HG03469 (cell line): Measurements from ENCODE around the gene CCM2L.
"Not testable (repeated sequence)": the region's sequence is repeated elsewhere in the genome, so short reads cannot be mapped to it uniquely, and the experiment has no call there.

Source experiments
- ATAC-seq: cut with Tn5 transposase; IDR thresholded peaks from one replicate; pipeline ENCODE4 v1.9.1; 2021; ENCODE audit warnings: mild to moderate bottlenecking, moderate library complexity, moderate number of reproducible peaks; ENCODE audit not compliant: unreplicated experiment

Gene CCM2L

DNA sequence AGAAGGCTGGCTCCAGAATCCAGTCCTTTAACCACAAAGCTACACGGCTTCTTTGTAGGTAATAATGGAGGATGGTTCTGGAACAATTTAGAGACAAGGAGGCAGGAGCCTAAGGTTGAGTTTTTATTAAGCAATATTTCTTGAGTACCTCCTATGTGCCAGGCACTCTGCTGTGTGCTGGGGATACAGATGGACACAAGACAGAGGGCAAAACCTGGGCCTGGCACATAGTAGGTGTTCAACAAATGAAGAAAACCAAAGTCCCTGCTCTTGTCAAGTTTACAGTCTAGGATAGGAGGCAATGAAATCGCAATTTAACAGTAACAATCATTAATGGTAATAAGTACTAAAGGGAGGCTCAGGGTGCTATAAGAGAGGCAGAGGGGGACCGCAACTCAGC, 17.4 kb downstream of the CCM2L start:
- no peak for ATAC-seq

DNA sequence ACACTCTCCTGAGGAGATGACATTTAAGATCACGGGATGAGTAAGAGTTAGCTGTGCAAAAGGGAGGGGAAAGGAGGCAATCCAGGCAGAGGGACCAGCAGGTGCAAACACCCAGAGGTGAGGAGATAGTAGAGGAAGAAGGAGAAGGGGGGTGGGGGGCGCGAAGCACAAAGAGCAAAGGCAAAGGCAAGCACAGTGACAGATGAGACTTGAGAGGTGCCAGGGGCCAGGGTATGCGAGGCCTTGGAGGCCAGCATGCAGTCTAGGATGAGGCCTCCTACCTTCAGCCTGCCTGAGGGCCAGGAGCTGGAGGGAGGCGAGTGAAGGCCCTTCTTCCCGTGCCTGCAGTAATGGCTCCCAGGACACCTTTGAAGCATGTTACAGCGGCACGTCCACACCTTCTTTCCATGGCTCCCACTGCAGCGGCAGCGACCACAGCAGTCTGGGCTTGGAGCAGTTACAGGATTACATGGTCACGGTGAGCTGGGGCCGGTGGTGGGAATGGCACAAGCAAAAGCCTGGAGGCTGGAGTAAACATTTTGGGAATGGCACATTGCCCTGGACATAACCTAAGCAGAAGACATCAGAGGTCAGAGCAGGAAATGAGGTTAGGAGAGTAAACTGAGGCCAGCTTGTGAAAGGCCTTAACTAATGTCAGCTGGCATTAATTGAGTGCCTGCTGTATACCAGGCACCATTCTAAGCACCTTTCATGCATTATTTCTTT, 18.6 kb downstream of the CCM2L start:
- no peak for ATAC-seq

DNA sequence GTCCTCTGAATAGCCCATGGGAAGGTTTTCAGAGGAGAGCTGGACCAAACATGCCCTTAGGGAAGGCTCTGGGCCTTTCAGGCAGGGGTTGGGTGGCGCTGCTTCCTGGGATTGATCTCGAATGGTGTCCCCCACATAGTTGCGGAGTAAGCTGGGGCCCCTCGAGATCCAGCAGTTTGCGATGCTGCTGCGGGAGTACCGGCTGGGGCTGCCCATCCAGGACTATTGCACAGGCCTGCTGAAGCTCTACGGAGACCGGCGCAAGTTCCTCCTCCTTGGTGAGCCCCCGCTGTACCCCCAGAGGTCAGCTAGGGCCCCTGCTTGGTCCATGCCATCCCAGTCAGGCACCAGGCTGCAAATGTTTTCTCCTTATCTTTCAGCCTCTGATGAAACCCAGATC, 19.3 kb downstream of the CCM2L start:
- no peak for ATAC-seq

- no peak for ATAC-seq
Observed at GRCh38 chr20:32031007-32031958, 21.0 kb downstream of the CCM2L start.

DNA sequence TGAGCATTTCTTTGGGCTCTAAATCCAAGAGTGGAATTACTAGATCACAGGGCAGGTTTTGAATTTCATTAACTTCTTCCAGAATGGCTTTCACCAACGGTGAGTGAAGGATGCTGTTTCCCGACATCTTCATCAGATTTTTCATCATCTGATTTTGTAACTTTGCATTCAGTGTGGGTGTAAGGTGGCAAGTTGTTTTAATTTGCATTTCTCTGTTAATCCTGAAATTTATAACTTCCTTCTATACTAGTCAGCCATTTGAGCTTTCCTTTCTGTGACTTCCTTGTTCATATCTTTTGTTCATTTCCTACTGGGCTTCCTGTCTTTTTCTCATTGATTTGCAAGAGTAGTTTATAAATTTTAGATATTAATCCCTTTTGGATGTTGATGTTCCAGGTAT, 23.1 kb downstream of the CCM2L start:
- ATAC-seq: no peak

DNA sequence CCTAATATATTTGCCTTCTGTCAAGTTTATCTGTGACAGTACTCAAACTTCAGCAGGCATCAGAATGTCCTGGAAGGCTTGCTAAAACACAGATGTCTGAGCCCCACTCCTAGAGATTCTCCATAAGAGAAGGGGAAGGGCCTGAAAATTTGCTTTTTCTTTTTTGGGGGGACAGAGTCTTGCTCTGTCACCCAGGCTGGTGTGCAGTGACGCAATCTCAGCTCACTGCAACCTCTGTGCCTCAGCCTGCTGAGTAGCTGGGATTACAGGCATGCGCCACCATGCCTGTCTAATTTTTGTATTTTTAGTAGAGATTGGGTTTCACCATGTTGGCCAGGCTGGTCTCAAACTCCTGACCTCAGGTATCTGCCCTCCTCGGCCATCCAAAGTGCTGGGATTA, 23.5 kb downstream of the CCM2L start:
- ATAC-seq: not testable (repeated sequence)

DNA sequence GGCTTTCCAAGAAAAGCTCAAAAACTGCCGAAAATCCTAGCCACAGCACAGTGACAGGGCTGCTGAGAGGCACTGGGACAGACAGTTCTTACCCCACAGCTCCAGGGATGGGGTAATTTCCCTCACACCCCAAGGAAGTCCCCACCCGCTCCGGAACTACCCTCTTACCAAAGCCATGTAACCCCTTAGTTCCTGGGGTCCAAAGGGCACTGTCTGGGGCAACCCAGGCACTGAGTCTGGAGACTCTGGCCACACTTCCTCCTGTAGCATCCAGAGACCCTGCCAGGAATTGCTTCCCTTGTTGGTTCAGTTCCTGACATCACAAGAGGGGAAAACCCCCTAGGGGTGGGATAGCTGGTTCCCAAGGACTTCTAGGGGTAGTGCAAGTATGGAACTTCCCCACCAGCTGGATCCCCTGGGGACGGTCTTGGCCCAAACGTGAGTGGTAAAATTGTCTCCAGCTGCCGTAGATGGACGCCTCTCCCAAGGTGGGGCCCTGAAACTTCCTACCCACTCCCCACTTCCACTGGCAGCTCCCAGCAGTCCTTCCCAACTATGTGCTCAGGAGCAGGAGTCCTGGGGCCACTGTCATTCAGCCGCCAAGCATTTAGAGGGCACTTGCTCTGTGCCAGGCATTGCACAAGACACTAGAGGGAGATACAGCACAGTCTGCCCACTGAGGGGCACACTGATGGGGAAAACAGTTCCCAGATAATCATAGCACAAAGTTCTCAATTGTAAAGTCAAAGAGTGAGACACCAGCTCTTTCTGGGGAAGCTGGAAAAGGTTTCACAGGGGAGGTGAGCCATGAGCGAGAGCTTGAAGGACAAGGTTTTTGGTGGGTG, 24.6 kb downstream of the CCM2L start:
- ATAC-seq: no peak

GRCh38 chr20:32035426-32035779, 25.2 kb downstream of the CCM2L start:
- ATAC-seq: no peak

GRCh38 chr20:32036252-32036651, 26.0 kb downstream of the CCM2L start:
- no peak for ATAC-seq

- ATAC-seq: no peak
Observed at GRCh38 chr20:32036716-32037485, 26.7 kb downstream of the CCM2L start.

DNA sequence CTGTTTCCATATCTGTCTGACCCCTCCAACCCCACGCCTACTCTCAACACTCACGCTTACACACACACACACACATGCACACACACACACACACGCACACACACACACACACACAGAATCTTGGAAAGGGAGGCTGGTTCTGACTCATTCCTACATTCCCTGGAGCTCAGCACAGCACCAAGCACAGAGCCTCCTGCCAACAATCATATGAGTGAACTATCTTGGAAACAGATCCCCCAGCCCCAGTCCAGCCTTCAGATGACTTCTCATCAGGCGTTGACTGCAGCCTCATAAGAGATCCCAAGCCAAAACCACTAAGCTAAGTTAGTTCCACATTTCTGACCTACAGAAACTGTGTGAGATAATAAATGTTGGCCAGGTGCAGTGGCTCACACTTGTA, 27.7 kb downstream of the CCM2L start:
- no peak for ATAC-seq

DNA sequence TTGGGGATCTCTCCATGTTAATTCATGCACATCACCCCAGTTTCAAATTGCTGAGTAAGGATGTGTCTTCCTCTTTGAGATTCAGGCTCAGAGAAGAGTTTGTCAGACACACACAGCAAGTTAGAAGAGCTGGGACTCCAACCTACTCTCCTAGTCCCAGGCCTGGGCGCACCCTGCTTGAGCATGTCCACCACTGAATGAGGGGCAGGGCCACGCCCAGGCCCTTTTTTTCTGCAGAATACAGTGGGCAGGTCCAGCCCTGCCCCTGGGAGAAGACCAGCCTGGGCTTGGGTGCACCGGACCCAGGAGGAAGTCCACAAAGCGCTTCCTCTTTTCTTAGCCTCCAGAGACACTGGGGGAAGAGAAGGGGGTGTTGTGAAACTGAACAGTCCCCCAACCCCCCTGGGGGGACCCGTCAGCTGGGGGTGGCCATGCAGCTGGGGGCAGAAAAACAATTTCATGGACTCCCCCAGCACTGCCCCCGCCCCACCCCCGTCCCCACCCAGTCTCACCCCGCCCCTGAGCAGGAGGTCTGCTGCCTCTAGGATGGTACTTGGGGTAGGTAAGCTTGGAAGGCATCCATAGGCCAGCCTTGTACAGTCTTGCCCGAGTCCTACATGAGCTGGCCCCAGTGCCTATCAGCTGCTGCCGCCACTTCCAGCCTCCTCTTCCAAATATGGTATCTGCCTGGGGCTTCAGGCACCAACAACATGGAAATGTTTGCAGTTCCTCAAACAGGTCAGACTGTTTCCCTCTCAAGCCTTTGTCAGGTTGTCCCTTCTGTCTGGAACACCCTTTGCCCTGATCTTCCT, 30.1 kb downstream of the CCM2L start:
- peak; percentile 40 for ATAC-seq

DNA sequence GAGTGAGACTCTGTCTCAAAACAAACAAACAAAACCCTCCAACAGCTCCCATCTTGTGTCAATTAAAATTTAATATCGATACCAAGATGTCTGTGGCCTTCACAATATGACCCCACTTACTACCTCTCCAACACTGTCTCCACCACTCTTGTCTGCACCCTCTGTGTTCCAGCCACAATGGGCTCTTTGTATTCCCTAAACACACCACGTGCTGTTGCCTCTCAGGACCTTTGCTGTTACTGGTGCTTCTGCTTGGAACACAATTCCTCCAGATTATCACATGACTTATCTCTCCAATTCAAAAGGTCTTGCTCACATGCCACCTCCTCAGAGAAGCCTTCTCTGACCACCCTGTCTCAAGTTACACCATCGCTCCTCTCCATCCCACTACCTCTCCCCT, 35.8 kb downstream of the CCM2L start:
- ATAC-seq: no peak

DNA sequence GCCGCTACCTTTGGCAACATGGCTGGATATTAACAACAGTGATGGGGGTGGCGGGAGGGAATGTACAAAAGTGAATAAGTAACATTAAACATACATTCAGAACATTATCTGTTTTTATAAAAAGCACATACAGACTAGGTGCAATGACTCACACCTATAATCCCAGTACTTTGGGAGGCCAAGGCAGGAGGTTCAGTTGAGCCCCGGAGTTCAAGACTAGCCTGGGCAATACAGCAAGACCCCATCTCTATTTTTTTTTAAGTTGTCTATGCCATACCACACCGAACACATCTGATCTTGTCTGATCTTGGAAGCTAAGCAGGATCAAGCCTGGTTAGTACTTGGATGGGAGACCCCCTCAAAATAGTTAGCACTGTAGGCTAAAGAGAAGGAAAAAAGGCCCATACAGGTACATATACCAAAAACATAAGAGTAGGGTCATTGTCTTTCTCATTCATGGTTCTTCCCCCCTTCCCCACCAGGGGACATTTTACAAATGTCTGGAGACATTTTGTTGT, 40.1 kb downstream of the CCM2L start:
- no peak for ATAC-seq

GRCh38 chr20:32050851-32051556, 40.8 kb downstream of the CCM2L start:
- no peak for ATAC-seq

GRCh38 chr20:32051720-32052089, 41.5 kb downstream of the CCM2L start:
- ATAC-seq: no peak

DNA sequence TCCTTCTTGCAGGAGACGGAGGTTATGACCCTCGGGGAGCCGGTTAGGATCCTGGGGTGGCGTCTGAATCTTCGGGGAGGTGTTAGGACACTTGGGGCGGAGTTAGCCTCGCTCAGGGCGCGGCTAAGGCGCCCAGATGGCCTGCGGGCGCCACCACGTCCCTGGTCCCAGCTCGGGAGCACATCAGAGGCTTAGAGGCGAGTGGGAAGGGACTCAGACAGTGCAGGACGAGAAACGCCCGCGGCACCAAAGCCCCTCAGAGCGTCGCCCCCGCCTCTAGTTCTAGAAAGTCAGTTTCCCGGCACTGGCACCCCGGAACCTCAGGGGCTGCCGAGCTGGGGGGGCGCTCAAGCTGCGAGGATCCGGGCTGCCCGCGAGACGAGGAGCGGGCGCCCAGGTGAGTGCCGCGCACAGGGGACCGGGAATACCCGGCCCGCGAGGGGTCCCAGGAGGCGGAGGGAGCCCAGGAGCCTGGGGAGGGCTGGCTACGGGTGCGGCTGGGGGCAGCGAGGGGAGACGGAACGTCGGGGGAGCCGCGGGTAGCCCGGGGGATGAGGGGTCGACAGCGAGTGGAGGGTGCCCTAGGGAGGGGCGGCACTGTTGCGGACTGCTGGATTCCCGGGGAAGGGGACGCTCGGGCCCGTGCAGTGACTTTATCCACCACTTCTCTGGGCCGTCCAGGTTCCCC, 42.0 kb downstream of the CCM2L start, which contains the start of gene HCK:
Gene HCK (plus strand): TSS at position 153 of the 688 bp plus-strand sequence.
- no peak for ATAC-seq

GRCh38 chr20:32052778-32053362, 42.6 kb downstream of the CCM2L start:
- ATAC-seq: no peak
